CD4-positive, alpha-beta T cell treated with Interleukin-12 subunit alpha and Interleukin-12 subunit beta, for 1 hour (primary cell): ENCODE measurements around the gene FGD6.
"Not testable (repeated sequence)": the region's sequence is repeated elsewhere in the genome, so short reads cannot be mapped to it uniquely, and the experiment has no call there.

Source experiments
- DNase-seq: peaks from one replicate; pipeline ENCODE4 v3.0.0-alpha.2; 2020

FGD6 gene

GRCh38 chr12:95173392-95174251 lies 43.6 kb downstream of the FGD6 start:
- DNase-seq: no peak

DNA sequence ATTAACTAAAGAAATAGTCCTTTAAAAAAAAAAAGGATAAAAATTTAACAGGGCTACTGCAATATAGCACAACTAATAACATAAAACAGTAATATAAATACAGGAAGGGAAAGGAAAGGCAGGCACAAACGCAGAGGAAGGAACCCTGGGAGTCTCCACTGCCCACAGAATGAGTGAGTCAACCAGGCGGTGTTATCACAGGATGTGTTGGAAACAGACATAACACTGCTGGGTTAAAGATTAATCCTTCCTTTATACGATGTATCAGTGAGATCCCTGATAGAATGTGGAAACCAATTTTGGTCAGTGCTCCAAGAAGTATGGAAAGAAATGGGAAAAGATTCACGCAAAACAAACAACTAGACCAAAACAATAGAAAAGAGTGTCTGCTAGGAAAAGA lies 47.9 kb downstream of the FGD6 start:
- no peak for DNase-seq

GRCh38 chr12:95168746-95169145 lies 48.5 kb downstream of the FGD6 start:
- no peak for DNase-seq

- no peak for DNase-seq
Observed at GRCh38 chr12:95164656-95165055, 52.6 kb downstream of the FGD6 start.

DNA sequence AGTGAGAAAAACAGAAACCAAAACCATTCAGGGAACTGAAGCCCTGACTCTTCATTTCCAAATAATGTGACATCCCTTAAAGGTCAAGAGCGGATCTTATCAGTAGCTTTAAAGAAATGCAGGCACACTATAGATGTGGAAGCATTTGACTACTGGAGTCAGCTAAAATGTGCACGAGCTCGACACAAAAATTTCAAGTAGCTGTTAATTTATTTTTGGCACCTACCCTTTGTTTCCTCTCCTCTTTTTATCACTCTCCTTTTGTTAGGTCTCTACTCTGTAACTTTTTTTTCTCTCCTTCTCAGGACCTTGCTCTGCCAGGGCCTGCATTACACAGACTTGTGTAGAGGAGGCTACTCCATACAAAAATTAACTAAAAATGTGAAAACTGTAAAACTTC lies 58.3 kb downstream of the FGD6 start:
- DNase-seq: no peak

- DNase-seq: no peak
Observed at GRCh38 chr12:95151821-95152220, 65.4 kb downstream of the FGD6 start.

- DNase-seq: no peak
Observed at GRCh38 chr12:95151406-95151805, 65.9 kb downstream of the FGD6 start.

DNA sequence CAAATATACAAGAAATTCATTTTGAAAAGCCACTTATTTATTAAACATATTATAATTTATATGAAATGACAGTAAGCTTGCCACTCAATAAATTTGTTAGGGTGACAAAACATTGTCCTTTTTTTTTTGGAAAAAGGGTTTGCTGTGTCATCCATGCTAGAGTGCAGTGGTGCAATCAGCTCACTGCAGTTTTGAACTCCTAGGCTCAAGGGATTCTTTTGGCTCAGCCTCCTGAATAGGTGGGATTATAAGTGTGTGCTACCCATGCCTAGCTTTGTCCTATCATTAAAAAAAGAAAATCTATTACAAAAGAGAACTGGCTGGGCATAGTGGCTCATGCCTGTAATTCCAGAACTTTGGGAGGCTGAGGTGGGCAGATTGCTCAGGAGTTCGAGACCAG lies 66.8 kb downstream of the FGD6 start:
- no peak for DNase-seq

DNA sequence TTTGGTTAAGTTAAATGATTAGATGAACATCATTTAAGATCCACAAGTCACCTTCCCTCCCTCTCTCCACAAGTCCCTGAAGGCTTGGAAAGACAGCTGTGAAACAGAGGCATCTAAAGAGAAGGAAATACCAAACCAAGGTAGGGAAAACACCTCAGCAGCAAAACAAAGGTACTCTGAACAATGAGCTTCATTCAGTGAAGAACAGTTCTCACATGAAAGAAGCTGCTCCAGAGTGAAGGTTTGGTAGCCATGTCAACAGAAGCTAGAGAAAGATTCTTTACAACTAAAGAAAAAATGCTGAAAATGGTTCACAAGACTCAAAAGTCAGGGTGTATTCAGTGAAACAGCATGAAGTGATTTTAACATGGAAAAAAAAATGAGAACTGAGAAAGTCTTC lies 69.4 kb downstream of the FGD6 start:
- no peak for DNase-seq

- no peak for DNase-seq
Observed at GRCh38 chr12:95146769-95147168, 70.5 kb downstream of the FGD6 start.

- no peak for DNase-seq
Observed at GRCh38 chr12:95143621-95144205, 73.6 kb downstream of the FGD6 start.

GRCh38 chr12:95142431-95143151 lies 74.7 kb downstream of the FGD6 start:
- no peak for DNase-seq

- no peak for DNase-seq
Observed at GRCh38 chr12:95141310-95141709, 76.0 kb downstream of the FGD6 start.

GRCh38 chr12:95138031-95138430 lies 79.2 kb downstream of the FGD6 start:
- not testable (repeated sequence) for DNase-seq

- DNase-seq: no peak
Observed at GRCh38 chr12:95136598-95136997, 80.7 kb downstream of the FGD6 start.

GRCh38 chr12:95134085-95134484 lies 83.2 kb downstream of the FGD6 start:
- DNase-seq: no peak

GRCh38 chr12:95131589-95132340 lies 85.5 kb downstream of the FGD6 start:
- DNase-seq: no peak

- DNase-seq: no peak
Observed at GRCh38 chr12:95130096-95130495, 87.2 kb downstream of the FGD6 start.

GRCh38 chr12:95129115-95129514 lies 88.2 kb downstream of the FGD6 start:
- DNase-seq: no peak

GRCh38 chr12:95126736-95127135 lies 90.5 kb downstream of the FGD6 start:
- no peak for DNase-seq

- DNase-seq: no peak
Observed at GRCh38 chr12:95126076-95126475, 91.2 kb downstream of the FGD6 start.

- no peak for DNase-seq
Observed at GRCh38 chr12:95124106-95124505, 93.2 kb downstream of the FGD6 start.

- no peak for DNase-seq
Observed at GRCh38 chr12:95118788-95119179, 98.5 kb downstream of the FGD6 start.
